ENCODE measurements around the gene SNAP47.

SNAP47 gene

GRCh38 chr1:227786673-227787512, 51.7 kb downstream of the SNAP47 start:
- DNase-seq: no peak

- DNase-seq: peak; percentile 89 to 93
Observed at GRCh38 chr1:227787513-227788270, 52.5 kb downstream of the SNAP47 start.

GRCh38 chr1:227788271-227789083, 53.2 kb downstream of the SNAP47 start:
- DNase-seq: peak; percentile 69 to 78

- no peak for DNase-seq
Observed at GRCh38 chr1:227789084-227790033, 54.1 kb downstream of the SNAP47 start.

DNA sequence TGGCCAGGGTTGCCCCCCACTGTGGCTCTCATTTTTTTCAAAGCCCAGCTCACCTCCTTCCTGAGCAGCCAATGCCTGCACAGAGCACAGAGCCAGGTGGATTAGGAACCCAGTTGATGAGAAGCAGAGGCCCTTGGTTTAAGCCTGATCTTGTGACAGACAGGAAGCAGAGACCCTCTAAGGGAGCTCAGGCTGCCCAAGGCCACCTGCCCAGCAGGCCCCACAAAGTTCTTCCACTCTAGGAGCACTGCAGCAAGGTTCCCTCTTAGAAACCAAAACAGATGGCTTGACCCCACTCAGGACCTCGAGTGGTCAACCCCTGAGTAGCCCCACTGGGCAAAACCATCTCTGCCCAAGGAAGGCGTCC, 54.8 kb downstream of the SNAP47 start:
- DNase-seq: no peak

- no peak for DNase-seq
Observed at GRCh38 chr1:227790868-227791267, 55.6 kb downstream of the SNAP47 start.

DNA sequence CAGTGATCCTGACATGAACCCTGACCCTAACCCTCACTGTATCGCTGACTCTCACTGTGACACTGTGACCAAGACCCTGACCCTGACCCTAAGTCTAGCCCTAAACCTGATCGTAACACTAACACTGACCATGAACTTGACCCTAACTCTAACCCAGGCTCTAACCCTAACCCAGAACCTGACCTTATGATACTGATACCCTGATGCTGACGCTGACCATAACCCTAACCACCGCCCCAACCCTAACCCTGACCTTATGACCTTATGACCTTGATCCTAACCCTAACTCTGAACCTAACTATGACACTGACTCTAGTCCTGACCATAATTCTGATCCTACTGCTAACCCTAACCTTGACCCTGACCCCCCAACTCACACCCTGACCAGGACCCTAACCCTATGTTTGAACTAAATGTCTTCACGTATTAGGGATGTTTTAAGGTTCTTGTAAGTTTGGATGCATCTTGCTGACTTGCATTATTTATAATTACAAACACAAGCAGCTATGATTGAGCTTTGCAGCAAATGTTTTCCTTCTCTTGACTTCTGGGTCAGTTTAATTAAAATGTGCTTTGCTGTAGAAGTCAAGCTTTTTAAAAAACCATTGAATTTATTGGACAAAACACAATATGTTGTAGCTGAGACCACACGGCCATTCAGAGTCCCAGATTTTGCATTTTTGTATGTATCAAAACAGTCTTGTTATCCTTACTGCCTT, 56.3 kb downstream of the SNAP47 start:
- no peak for DNase-seq

GRCh38 chr1:227792216-227793078, 57.2 kb downstream of the SNAP47 start:
- no peak for DNase-seq

DNA sequence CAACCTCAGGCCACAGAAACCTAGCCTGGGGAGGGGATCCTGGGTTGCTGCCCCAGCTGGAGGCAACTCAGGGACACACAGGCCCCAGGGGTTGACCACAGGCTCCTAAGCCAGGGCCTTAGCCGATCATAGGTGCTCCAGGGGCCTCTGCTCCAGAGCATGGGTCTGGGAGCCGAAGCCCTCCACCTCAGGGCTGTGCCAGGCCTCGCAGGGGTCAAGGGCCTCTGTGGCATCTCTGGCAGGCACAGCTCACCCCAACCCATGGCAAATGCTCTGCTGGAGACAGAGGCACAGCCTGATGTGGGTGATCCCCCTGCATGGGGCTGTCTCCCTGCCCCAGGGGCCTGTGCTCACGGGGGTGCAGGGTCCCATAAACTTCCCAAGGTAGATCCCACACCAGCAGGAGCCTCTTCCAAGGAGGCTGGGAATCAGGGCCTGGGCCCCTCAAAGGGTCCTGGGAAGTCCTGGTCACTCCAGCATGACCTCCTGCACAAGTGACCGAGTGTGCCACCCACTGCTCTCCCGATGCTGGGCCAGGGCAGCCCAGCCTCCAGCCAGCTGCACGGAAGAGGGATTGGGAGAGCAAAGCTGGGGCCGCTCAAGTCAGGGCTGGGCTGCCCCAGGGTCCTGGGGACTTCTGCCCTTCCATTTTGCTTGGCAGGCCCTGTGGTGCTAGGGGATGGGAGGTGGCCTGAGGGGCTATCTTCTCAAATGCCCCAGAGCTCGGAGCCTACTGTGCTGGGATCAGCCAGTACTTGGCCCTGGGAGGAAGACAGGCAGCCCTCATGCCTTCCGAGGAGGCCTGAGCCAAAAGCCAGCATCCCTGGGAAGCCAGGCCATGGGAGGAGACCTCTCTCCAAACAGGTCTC, 58.1 kb downstream of the SNAP47 start:
- no peak for DNase-seq

GRCh38 chr1:227793948-227794816, 58.9 kb downstream of the SNAP47 start:
- no peak for DNase-seq

DNA sequence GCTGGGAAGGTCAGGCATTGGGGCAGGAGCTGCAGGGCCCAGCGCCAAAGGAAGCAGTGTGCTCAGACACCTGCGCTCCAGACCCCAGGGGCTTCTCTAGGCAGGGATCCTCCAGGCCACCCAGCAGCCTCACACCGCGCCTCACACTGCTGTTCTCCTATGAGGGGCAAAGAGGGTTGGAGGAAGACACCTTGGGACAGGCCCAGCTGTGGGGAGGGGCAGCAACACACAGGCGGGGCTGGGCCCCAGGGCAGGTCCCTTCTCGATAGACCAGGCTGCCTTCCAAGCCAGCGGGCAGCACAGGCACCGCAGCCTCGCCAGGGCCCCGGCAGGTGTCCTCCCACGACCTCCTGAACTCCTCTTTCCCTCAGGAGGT, 59.6 kb downstream of the SNAP47 start:
- DNase-seq: no peak

DNA sequence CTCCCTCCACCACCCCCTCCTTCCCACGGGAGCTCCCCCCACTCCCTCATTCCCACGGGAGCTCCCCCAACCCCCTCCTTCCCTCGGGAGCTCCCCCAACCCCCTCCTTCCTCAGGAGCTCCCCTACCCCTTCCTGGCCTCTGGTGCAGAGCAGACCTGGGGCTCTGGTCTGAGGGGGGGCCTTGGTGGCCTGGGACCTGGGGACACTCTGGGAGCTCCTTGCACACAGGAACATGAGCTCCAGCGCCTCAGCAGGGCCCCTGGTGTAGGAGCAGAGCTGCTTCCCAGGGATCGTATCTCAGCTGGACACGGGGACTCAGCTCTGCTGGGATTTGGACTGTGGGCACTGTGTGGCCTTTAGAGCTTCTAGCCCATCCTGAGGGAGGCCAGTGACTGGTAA, 60.5 kb downstream of the SNAP47 start:
- DNase-seq: no peak

GRCh38 chr1:227796359-227796915, 61.2 kb downstream of the SNAP47 start:
- no peak for DNase-seq

DNA sequence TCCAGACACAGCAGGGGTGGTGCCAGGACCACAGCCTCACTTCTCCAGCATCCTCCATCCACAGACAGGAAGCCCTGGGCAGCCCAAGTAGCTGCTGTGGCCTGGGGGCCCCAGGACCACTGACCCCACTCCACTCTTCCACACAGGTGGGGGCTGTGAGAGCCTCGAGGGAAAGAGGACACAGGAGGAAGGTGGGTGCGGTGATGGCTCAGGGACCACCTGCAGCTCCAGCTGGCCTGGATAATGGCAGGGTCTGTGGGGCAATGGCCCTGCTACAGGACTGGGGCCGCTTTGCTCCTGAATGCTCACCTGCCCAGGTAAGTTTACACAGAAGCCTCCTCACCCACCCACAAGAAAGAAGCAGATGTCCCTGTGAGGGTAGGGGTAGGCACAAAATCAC, 61.9 kb downstream of the SNAP47 start:
- no peak for DNase-seq

DNA sequence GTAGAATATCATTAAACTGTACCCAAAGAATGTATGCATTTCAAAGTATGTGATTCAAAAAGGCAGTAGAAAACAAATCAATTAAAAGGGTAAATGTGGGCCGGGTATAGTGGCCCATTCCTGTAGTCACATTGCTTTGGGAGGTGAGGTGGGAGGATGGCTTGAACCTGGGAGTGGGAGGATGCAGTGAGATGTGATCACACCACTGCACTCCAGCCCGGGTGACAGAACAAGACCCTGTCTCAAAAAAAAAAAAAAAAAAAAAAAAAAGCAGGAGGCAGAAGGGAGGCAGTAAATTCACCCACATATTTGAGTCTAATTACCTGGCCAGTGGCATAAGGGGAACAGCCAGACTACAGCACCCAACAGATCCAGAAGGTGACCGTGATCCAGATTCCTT, 62.4 kb downstream of the SNAP47 start:
- DNase-seq: no peak

DNA sequence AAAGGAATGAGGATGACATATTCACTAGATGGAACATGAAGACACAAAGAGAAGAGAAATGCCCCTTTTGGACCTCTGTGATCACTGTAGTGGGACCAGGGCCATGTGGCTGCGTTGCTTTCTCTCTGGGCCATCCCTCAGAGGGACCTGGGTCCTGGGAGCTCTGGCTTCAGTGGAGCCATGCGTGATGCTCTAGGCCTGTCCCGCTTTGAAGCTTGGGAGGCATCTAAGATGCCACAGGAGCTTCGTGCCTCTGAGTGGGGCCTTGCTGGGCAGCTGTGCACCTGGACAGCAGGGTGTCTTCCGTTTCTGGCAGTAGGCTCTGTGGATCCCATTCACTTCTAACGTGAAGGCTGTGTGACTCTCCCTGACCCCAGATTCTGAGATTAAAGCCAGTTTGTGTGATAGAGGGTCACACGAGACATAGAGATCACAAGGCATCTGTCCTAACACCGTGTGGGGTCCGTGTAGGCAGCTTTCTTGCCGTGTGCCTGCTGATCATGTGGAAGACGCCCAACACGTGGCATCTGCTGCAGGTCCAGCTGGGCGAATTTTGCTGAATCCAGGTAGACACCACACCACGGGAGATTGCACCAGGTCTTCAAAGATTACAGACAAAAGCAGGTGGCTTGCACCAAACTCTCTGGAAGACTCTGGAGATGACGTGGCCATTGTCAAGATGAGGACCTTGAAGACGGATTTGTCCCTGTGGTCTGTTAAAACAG, 63.0 kb downstream of the SNAP47 start:
- DNase-seq: no peak

- no peak for DNase-seq
Observed at GRCh38 chr1:227799756-227800155, 64.5 kb downstream of the SNAP47 start.
